ENCODE results near the gene CACNA1S.

The CACNA1S gene

DNA sequence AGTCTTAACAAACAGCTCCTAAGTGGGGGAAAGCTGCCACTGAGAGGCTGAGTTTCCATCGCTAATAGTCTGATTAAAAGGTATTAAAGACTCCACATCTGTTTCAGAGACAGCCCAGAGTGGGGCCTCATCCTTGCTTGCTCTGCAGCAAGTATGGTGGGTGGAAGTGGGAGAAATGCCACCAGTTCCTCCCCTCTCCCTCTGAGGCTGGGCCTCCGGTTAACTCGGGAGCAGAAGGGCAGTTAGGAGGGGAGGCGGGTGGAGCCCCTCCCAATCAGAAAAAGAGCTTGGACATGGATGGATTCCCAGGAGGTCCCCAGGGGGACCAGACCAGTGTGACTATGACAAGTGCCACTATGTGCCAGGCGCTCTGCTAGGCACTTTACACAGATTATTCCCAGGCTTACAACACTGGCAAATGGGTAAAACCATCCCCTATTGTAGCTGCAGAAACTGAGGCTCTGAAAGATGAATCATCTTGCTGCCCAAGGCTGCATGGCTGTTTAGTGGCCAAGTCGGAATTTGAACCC, 26.1 kb upstream of the CACNA1S start:
- H3K79me2 ChIP-seq (ENCODE audit: insufficient read depth, low read length) = no peaks in the 10 kb centered on the region
- H3K27ac ChIP-seq (ENCODE audit: low read depth, low read length, poor library complexity, severe bottlenecking) = no peak overlapping the region
- H3K9me2 ChIP-seq (ENCODE audit: low read depth, low read length) = no peaks in the 10 kb centered on the region
- peaks cover 15% of the 10 kb centered on the region for H3K36me3 ChIP-seq (ENCODE audit: insufficient read depth, low read length)
- TF ChIP-seq CTCF (IDR thresholded peaks at IDR 0.05; ENCODE audit: low read length) (no peak), EZH2 (IDR thresholded peaks at IDR 0.05; ENCODE audit: borderline replicate concordance, low read length) (no peak)
- no peaks in the 10 kb centered on the region for H3K9me3 ChIP-seq (ENCODE audit: low read length)
- no peaks in the 10 kb centered on the region for H3F3A ChIP-seq (ENCODE audit: insufficient read depth, low read length)
- no peak overlapping the region for H3K9ac ChIP-seq (ENCODE audit: low read length)
- H3K4me1 ChIP-seq (ENCODE audit: insufficient read depth, low read length, severe bottlenecking) = no peaks in the 10 kb centered on the region
- no peaks in the 10 kb centered on the region for H3K27me3 ChIP-seq (ENCODE audit: insufficient read depth, low read length)
- no peaks in the 10 kb centered on the region for H4K20me1 ChIP-seq (ENCODE audit: insufficient read depth, low read length)
- H2AFZ ChIP-seq (ENCODE audit: low read length) = no peak overlapping the region
- no peak overlapping the region for H3K4me3 ChIP-seq (ENCODE audit: low read depth, low read length, poor library complexity, severe bottlenecking)
- H3K4me2 ChIP-seq (ENCODE audit: low read length) = no peak overlapping the region

- H3K4me3 ChIP-seq (ENCODE audit: low read depth, low read length, poor library complexity, severe bottlenecking) = no peak overlapping the region
- H3K4me1 ChIP-seq (ENCODE audit: insufficient read depth, low read length, severe bottlenecking) = no peaks in the 10 kb centered on the region
- H3K36me3 ChIP-seq (ENCODE audit: insufficient read depth, low read length) = peaks cover 12% of the 10 kb centered on the region
- H3F3A ChIP-seq (ENCODE audit: insufficient read depth, low read length) = no peaks in the 10 kb centered on the region
- no peaks in the 10 kb centered on the region for H3K27me3 ChIP-seq (ENCODE audit: insufficient read depth, low read length)
- no peaks in the 10 kb centered on the region for H3K9me3 ChIP-seq (ENCODE audit: low read length)
- H2AFZ ChIP-seq (ENCODE audit: low read length) = no peak overlapping the region
- no peaks in the 10 kb centered on the region for H3K9me2 ChIP-seq (ENCODE audit: low read depth, low read length)
- no peaks in the 10 kb centered on the region for H3K79me2 ChIP-seq (ENCODE audit: insufficient read depth, low read length)
- TF ChIP-seq CTCF (IDR thresholded peaks at IDR 0.05; ENCODE audit: low read length) = no peak
- TF ChIP-seq EZH2 (IDR thresholded peaks at IDR 0.05; ENCODE audit: borderline replicate concordance, low read length) = no peak
- no peaks in the 10 kb centered on the region for H4K20me1 ChIP-seq (ENCODE audit: insufficient read depth, low read length)
- H3K27ac ChIP-seq (ENCODE audit: low read depth, low read length, poor library complexity, severe bottlenecking) = no peak overlapping the region
- no peak overlapping the region for H3K4me2 ChIP-seq (ENCODE audit: low read length)
- no peak overlapping the region for H3K9ac ChIP-seq (ENCODE audit: low read length)
These were observed 25.5 kb upstream of the CACNA1S start for GRCh38 chr1:201137579-201138310.

GRCh38 chr1:201137024-201137392, 24.8 kb upstream of the CACNA1S start:
- H3K27ac ChIP-seq (ENCODE audit: low read depth, low read length, poor library complexity, severe bottlenecking) = no peak overlapping the region
- no peaks in the 10 kb centered on the region for H3K4me1 ChIP-seq (ENCODE audit: insufficient read depth, low read length, severe bottlenecking)
- no peaks in the 10 kb centered on the region for H3K79me2 ChIP-seq (ENCODE audit: insufficient read depth, low read length)
- no peak overlapping the region for H3K4me2 ChIP-seq (ENCODE audit: low read length)
- no peak overlapping the region for H2AFZ ChIP-seq (ENCODE audit: low read length)
- no peaks in the 10 kb centered on the region for H4K20me1 ChIP-seq (ENCODE audit: insufficient read depth, low read length)
- no peak overlapping the region for H3K4me3 ChIP-seq (ENCODE audit: low read depth, low read length, poor library complexity, severe bottlenecking)
- no peak for TF ChIP-seq CTCF (IDR thresholded peaks at IDR 0.05; ENCODE audit: low read length)
- no peaks in the 10 kb centered on the region for H3K9me2 ChIP-seq (ENCODE audit: low read depth, low read length)
- H3F3A ChIP-seq (ENCODE audit: insufficient read depth, low read length) = no peaks in the 10 kb centered on the region
- H3K9ac ChIP-seq (ENCODE audit: low read length) = no peak overlapping the region
- no peaks in the 10 kb centered on the region for H3K27me3 ChIP-seq (ENCODE audit: insufficient read depth, low read length)
- peaks cover 10% of the 10 kb centered on the region for H3K36me3 ChIP-seq (ENCODE audit: insufficient read depth, low read length)
- no peaks in the 10 kb centered on the region for H3K9me3 ChIP-seq (ENCODE audit: low read length)
